GM23248 (cell line): Measurements from ENCODE around the gene NCAPD2.

Experiments used
- EZH2 ChIP-seq: fragments of 200-600 bp; sonication (generic); IDR thresholded peaks from 2 replicates; pipeline ENCODE4 v1.6.1; 2018; ENCODE audit warnings: antibody characterized with exemption, mild to moderate bottlenecking; ENCODE audit not compliant: insufficient read depth, poor library complexity, severe bottlenecking
- EZH2phosphoT487 ChIP-seq: fragments of 200-600 bp; sonication (generic); IDR thresholded peaks from 2 replicates; pipeline ENCODE4 v1.6.1; 2018; ENCODE audit warnings: antibody characterized with exemption, moderate library complexity, mild to moderate bottlenecking, low read depth; ENCODE audit not compliant: insufficient read depth

DNA sequence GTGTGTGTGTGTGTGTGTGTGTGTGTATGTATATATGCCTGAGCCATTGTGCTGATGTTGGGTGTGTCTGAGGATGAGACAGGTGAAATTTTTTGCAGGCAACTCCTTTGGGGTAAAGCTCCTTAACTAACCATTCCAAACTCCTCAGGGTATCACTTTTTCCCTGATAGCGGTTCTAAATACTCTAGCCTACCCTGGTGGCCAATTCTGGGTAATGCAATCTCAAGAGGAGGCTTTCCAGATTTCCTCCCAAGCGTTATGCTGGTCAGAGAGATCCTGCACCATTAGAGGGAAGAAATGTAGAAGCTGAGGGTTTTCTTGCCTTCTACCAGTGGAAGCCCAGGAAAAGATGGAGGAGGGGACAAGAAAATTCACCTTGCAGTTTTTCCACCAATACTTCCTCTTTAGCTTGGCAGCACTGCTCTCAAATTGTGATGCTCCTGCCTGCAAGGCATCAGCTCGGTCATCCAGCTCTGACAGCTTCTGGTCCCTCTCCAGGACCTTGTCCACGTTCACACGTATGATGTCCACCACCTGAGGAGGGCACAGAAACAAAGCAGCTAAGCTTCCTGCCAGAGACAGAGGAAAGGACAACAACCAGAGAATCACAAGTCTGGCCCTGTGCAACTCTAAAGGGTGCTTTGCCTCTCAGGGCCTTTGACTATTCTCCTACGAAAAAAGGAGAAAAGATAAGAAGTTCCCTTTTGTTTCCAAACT is 28.3 kb upstream of the NCAPD2 start:
- no peak for TF ChIP-seq EZH2
- TF ChIP-seq EZH2phosphoT487, result no peak
